GM21825 (cell line): ENCODE data around the gene BANP.
"Not testable (repeated sequence)": the region's sequence is repeated elsewhere in the genome, so short reads cannot be mapped to it uniquely, and the experiment has no call there.

Source experiments
- ATAC-seq: cut with Tn5 transposase; IDR thresholded peaks from one replicate; pipeline ENCODE4 v1.9.1; 2021; ENCODE audit warnings: mild to moderate bottlenecking, moderate library complexity; ENCODE audit not compliant: unreplicated experiment

The BANP gene

DNA sequence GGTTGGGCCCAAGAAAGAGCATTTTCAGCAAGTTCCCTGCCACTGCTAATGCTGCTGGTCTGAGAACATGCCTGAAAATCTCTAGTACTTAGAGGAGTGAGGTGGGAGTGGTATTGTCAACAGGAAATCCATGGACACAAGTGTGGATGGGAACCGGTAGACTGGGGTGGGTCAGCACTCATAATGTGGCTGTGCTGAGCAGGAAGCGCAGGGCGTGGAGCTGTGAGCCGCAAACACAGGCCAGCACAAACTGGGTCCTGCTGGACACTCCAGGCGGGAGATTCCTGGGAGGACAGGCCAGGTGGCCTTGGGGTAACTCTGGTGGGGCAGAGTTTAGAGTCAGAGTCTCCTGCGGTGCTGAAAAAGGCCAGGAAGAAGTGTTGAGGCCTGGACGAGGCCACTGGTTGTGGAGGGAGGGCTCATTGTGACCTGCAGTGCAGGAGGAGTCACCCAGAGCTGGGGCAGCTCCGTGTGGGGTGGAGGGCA is 62.6 kb downstream of the BANP start:
- ATAC-seq, result no peak

- no peak for ATAC-seq
Measured at GRCh38 chr16:88014252-88014781, 63.1 kb downstream of the BANP start.

GRCh38 chr16:88014954-88015805 is 63.9 kb downstream of the BANP start:
- ATAC-seq, result no peak

DNA sequence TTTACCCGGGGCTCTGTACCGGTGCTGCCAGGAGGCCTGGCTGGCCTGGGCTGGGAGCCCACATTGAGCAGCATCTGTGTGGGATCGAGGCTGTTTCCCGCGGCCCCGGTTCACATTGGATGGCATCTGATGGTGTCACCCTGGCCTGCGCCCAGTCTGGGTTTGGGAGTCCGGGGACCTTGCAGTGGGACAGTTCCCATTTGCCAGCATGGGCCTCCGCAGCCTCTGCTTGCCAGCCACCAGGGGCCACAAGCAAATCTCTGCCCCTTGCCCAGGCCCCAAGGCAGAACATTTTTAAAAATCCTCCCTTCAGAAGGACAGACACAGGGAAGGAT is 64.5 kb downstream of the BANP start:
- ATAC-seq, result no peak

DNA sequence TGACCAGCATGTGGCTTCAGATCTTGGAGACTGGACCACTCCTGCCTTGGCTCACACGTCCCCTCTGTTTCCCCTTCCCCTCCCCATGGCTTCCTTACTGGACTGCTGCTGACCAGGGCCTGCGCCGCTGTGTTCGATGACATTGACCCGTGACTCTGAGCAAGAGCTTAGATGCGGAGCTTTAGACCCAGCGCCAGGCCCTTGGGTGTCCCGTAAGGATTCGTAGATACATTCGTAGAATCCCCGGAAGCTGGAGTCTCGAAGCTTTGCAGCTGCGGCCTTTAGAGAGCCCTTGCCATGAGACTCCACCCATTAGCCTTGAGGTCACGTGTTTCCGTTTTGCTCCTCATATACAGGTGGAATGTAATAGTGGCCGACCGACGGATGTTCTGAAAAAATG is 65.2 kb downstream of the BANP start:
- not testable (repeated sequence) for ATAC-seq

- ATAC-seq, result no peak
Measured at GRCh38 chr16:88016964-88017363, 65.7 kb downstream of the BANP start.

- no peak for ATAC-seq
Measured at GRCh38 chr16:88017587-88018101, 66.4 kb downstream of the BANP start.

DNA sequence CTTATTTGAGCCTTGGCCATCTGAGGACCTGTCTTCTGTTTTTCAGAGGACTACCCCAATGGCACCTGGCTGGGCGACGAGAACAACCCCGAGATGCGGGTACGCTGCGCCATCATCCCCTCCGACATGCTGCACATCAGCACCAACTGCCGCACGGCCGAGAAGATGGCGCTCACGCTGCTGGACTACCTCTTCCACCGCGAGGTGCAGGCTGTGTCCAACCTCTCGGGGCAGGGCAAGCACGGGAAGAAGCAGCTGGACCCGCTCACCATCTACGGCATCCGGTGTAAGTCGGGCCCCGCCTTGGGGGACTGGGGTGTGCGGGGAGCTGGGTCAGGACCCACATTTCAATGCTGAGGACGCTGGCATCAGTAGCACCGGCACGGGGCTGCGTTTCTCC is 67.1 kb downstream of the BANP start:
- not testable (repeated sequence) for ATAC-seq

GRCh38 chr16:88019041-88019820 is 68.0 kb downstream of the BANP start:
- ATAC-seq, result not testable (repeated sequence)

DNA sequence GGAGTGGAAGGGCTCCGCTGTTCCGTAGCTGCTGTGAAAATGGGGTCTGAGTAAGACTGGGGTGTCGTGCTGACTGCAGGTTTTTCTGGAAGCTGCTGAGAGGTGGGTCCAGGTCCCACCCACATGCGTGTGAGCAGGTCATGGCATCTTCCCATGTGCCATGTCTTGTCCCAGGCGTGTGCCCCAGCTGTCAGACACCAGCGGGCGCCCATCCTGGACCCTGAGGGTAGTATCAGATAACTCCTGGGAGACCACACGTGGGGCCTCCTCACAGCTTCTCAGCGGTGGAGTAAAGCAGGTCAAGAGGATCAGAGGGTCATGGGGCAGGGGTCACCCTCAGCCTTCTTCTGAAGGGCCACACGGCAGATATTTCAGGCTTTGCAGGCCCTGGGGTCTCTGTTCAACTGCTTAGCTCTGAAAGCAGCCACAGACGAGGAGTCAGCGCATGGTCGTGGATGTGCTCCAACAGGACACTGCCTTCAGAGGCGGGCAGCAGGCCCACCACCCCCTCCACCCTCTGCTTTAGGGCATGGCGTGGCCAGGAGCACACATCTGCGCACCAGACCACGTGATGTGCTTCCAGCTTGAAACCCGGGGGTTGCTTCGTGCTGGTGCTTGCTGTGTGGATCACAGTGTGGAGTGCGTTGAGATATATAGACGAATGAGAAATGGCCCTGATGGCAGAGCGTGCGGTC is 68.7 kb downstream of the BANP start:
- no peak for ATAC-seq

DNA sequence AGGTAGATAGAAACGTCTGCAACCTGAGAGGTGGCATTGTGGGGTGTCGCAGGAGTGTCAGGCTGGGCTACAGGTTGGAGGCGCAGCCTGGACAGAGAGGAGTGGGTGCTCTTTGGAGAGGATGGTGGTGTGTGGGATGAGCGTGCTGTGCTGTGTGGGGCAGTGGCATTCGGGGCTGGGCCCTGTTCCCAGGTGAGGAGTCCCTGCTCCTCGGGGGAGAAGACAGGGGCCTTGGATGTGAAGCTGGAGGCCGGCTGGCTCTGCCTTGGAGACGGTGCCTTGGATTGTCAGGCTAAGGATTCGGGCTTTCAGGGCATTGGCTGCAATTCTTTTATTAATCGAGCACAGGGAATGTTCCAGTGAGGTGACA is 69.3 kb downstream of the BANP start:
- no peak for ATAC-seq

DNA sequence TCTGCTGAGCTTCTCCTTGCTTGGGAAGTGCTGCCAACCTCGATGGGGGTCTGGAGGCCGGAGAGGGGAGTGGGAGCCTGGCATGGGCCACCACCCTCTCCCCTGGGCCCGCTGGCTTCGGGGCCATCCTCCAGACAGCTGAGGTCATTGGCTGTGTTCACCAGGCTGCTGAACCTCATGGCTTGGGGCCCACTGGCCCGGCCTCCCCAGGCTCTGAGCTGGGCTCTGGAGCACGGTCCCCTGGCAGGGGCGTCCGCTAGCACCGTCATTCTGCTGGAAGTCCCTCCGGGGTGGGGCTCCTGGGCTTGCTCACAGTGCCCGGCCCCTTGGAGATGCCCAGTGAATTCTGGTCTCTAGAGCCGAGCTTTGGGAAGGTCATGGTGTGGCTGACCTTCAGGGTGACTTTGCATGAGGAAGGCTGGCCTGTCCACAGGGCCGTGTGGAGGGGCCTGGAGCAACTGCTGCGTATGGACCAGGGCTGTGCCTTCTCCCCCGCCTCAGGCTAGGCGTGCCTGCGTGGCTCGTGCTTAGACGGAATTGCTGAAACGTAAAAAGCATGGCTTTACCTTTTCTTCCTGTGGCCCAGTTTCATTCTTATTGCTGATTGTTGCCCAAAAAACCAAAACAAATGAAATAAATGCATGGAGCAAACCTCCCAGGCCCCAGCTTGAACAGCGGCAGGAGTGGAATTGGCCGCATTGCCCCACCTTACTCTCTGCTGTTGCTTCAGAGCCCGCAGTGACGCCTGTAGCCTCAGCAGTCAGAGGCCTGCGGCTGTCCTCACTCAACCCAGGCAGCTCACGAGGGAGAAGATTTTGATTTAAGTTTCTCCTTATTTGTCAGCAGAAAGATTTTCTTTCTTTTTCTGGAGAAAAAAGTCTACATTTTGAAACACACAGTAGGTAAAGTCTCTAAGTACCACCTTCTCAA is 70.1 kb downstream of the BANP start:
- ATAC-seq, result not testable (repeated sequence)

DNA sequence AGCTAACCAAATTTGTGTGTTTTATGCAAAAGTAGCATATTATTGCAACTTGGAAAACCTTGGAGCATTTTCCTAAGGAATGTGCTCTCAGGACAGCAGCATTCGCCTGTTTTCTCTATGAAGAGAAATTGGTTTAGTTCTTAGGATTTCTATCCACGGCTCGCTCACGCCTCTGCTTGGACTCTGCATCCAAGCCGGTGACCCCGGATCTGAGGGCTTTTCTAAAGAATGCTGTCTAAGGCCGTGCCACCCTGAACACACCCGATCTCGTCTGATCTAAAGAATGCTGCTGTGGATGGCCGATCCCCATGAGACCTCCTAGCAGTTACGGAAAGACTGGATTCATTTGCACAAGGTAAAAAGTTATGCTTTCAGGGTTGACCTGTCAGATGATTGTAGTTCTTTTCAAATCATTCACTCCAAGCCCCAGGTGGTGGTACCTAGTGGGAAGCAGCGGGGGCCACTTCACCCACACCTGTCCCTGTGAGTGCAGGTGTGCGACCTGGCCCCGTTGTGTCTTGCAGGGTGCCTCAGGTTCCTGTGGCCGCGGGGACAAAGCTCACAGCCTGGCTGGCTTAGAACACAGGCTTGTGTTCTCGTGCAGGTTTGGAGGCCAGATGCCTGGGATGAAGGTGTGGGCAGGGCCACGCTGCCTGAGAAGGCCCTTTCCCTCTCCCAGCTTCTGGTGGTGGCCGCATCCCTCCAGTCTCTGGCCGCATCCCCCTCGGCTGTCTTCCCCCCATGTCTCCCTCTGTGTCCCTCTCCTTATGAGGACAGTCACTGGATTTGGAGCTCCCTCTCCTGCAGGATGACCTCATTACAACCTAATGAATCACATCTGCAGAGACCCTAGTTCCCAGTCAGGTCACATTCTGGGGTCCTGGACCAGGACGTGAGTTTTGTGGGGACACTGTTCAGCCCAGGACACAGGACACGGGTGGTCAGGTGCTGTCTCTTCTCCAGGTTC is 71.1 kb downstream of the BANP start:
- no peak for ATAC-seq

GRCh38 chr16:88023366-88023765 is 72.1 kb downstream of the BANP start:
- no peak for ATAC-seq

DNA sequence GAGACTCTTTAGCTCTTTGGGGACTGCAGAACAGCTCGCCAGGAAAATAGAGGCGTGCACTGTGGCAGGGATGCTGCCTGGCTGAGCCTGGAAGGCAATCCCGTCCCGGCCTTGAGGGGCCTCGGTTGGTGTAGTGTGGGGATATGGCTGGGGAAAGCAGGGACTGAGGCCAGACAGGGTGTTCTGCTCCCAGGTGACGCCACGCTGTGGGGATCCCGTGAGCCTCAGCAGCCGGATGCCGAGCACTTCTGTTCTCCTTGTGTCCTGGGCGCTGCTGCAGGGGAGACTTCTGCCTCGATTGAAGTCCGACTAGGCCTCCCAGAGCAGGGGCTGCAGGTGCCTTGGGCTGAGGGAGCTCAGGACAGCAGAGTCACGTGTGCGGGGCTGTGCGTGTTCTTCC is 72.6 kb downstream of the BANP start:
- no peak for ATAC-seq

GRCh38 chr16:88024491-88025085 is 73.4 kb downstream of the BANP start:
- ATAC-seq, result not testable (repeated sequence)

GRCh38 chr16:88025086-88025492 is 73.9 kb downstream of the BANP start:
- not testable (repeated sequence) for ATAC-seq

GRCh38 chr16:88025828-88026555 is 74.8 kb downstream of the BANP start:
- ATAC-seq, result not testable (repeated sequence)
